NCI-H1092 treated with DMSO at 0.1 percent for 48 hours (cell line): ENCODE results near the gene ADAT3.

Source experiments
- DNase-seq: peaks from one replicate; lab custom pipeline; 2025; lab: John Stamatoyannopoulos, UW

Gene ADAT3

DNA sequence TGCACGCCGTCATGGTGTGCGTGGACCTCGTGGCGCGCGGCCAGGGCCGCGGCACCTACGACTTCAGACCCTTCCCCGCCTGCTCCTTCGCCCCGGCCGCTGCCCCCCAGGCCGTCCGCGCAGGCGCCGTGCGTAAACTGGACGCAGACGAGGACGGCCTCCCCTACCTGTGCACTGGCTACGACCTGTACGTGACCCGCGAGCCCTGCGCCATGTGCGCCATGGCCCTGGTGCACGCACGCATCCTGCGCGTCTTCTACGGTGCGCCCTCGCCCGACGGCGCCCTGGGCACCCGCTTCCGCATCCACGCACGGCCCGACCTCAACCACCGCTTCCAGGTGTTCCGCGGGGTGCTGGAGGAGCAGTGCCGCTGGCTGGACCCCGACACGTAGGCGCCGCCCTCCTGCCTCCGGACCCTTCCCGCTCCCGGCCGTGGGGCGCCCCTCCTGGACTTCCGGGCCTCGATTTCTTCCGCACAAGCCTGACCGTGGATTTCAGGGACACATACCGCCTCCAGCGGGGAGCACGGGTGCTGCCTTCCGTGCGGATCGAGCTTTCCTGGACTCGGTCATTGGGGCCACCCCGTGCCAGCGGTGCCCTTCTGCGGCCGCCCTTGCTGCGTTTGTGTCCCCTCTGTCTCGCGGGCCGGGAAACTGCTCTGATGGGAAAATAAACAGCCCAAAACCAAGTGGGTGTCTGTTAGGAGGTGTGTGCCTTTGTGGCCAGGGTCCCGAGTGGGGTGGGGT lies 7.7 kb downstream of the ADAT3 start:
- DNase-seq = no peak

DNA sequence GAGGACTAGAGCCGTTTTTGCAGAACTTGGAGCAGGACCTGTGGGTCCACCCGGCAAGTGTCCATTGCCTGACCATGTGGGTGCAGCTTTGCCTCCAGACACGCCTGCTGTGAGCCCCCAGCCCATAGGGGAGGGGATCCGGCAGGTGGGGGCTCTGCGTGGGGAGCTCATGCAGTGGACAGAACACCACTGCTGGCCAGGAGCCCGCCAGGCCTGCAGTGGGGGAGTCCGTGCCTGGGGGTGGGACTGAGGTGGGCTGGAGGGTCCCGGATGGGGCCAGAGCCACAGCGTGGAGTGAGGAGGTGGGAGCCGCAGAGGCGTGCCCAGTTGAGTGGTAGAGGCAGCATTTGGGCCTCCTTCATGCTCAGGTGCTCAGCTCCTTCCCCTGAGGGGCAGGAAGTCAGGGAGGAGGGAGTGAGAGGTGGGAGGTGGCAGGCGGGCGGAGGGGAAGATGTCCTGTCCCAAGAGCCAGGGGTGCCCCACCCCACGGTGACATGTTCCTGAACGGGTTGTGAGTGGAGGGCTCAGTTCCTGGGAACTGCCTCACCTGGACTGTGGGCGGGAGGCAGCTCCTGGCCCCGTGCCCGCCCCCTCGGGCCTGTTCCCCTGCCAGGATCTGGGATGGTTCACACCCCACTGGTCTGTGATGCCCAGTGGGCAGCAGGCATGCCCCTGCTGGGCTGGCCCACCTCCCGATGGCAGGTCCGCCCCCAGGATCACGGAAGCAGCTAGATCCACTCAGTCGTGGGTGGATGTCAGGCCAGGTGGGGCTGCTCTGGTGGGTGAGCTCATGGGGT lies 8.8 kb downstream of the ADAT3 start:
- DNase-seq = no peak

DNA sequence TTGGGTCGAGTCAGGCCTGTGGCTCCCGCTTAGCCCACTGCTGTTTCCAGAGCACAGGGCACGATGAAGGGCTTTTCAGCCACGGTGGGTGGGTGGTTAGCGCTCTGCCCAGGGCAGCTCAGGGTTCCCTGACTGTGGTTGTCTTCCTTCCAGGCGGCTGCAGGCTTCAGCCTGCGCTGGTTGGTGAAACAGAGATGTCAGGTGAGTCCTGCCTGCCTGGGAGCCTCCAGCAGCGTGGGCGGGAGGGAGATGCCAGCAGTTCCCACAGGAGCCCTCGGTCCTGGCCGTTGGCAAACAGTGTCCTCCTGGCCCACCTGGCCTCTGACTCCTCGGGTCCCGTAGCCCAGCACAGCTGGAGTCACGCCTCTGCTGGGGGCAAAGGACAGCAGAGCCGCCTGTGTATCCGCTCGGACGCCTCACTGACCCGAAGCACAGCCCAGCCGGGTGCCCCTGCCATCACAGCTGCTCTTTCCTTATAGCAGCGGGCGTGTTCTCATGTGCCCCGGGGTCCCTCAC lies 9.7 kb downstream of the ADAT3 start:
- no peak for DNase-seq

DNA sequence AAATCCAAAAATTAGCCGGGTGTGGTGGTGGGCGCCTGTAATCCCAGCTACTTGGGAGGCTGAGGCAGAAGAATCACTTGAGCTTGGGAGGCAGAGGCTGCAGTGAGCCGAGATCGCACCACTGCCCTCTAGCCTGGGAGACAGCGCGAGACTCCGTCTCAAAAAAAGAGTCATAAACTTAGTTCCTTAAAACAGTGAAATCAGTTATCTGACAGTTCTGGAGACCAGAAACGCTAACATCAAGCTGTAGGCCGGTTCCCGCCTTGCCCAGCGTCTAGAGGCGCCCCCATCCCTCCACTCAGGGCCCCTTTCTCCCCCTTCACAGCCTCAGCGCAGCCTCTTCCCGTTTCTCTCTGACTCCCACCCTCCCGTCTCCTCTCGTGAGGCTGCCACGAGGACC lies 11.9 kb downstream of the ADAT3 start:
- no peak for DNase-seq

DNA sequence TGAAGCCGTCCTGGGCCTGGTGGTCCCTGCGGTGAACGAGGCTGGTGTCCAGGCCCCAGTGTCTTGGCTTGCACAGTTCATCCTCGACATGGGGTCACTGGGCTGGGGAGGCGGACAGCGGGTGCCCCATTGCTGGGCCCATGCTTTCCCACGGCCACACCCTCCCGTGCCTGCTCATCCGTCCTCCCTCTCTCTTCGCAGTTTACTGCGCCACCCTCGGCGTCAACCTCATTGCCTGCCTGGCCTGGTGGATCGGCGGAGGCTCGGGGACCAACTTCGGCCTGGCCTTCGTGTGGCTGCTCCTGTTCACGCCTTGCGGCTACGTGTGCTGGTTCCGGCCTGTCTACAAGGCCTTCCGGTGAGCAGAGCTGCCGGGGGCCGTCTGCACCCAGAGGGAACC lies 12.7 kb downstream of the ADAT3 start:
- DNase-seq = no peak

DNA sequence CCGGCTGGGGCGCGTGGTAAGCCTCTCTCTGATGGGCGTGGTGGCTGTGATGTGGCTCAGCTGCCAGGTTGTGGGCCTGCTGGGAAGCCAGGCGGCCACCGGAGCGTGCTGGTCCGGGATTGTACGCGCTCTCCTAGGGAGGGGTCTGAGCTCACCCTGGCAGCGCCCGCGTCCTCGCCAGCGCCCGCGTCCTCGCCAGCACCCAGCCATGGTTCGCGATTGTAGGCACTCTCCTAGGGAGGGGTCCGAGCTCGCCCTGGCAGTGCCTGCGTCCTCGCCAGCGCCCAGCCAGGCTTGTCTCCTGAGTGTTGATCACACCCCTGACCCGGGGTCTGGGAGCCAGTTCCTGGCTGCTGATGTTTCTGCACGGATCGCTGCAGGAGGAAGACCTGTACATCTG lies 13.8 kb downstream of the ADAT3 start:
- DNase-seq = no peak

DNA sequence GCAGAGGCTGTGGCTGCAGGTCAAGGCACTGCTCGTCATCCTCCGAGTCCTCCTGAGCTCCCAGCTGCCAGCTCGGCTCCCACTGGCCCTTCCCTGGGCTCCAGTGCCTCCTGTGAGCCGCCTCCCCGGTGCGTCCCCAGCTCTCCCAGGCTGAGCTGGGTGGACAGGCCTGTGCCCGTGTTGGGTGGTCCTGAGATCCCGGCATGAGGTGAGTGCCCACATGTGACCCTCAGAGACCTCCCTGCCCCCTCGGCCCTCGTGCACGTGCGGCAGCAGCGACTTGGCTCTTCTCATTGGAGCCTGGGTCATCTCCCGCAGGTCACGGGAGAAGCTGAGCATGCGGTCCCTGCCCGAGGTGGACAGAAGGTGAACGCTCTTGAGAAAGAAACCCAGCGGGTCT lies 15.4 kb downstream of the ADAT3 start:
- DNase-seq = no peak

DNA sequence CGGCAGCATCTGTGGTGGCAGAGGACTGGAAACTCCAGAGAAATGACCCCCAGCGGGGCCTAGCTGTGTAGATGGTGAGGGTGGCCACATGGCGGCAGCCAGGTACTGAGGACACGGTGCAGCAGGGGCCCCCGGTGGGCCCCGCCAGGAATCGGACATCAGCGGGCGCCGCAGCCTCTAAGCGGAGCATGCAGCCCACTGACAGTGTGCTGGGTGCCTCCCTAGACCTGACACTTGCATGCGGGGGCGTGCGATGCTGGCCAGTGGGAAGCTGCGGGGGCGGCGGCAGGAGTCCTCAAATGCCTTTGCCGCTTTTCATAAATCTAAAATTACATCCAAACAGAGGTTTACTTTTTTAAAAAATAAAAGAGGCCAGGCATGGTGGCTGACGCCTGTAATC lies 16.1 kb downstream of the ADAT3 start:
- DNase-seq = no peak

DNA sequence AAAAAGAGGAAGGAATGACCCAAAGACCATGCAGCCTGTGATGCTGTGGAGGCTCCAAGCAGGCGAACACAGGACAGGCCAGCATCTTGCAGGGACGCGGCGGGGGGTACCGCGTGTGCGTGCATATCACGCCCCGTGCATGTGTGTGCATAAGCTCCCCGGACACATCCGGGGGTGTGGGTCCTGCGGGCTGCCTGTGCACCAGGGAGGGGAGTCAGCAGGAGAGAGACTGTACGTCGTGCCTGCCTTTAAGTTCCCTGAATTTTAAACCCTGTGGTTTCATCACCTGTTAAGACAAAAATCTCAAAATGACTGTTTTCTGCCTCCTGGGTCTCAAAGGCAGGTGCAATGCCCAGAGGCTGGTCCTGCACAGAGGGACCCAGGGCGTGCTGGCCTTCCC lies 16.6 kb downstream of the ADAT3 start:
- no peak for DNase-seq

DNA sequence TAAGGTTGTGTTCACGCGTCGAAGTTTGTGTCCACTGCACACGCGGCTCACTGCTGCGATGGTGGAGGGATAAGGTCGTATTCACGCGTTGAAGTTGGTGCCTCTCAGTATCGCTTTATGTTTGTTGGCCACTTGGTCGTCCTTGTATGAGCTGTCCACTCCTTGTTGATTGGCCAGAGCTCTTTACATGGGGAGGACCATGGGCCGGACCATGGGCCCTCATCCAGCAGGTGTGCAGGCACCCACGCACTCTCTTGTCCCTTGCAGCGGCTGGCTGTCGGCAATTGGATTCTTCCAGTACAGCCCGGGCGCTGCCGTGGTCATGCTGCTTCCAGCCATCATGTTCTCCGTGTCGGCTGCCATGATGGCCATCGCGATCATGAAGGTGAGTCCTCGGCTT lies 17.6 kb downstream of the ADAT3 start:
- no peak for DNase-seq

DNA sequence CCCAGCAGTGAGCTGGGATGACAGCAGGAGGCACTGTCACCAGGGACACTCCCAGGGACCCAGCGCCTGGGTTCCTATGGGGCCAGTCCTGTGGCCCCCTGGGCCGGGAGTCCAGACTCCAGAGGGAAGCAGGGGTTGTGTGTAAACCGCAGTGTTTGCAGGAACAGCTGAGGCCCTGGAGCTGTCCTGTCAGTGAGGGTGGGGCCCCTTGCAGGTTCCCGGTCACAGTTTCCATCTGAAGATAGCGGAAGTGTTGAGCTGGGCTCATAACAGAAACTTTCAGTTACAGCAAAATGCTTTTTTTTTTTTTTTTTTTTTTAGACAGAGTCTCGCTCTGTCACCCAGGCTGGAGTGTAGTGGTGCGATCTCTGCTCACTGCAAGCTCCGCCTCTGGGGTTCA lies 18.1 kb downstream of the ADAT3 start:
- DNase-seq = no peak

DNA sequence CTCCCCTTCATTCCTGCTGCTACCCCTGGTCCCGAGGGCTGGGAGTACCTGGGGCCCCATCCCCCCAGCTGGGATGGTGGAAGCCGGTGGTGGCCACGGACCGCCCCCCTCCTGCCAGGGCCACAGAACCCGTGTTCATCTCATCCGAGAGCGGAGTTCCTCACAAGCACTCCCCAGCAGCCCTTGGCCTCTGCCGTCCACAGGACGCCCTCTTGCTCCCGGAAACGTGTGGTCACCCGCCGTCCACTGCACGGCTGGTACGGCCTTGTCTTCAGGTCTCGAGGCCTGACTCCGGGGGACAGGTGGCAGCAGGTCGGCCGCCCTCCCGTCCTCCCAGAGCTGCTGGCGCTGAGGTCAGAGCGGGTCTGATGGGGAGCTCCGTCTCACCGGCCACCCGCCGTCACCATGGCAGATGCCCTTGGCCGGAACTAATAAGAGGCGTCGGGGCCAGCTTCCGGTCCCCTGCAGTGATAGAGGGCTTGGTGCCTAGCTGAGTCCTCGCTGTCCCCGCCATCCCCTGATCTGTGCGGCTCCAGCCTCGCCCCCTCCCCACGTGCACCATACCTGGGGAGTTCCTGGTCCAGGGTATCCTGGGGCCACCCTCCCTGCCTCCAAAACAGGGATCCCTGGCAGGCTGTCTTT lies 19.2 kb downstream of the ADAT3 start:
- no peak for DNase-seq

DNA sequence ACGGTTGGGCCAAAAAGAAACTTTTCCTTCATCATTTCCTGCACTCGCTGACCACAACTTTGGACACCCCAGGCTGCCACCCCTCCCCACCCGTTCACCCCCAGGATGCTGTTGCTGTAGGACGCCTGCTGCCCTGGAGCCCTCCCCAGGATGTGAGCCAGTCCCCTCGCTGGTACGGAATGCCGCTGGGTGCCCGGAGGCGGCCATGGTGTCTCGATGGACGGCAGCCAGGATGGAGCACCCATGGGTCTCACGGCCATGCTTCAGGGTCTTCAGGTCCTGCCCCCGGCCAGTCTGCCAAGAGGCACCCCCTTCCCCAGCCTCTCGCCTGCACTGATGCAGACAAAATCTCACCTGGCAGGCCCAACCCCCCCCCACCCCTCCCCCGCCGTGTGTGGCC lies 20.3 kb downstream of the ADAT3 start:
- DNase-seq = no peak

DNA sequence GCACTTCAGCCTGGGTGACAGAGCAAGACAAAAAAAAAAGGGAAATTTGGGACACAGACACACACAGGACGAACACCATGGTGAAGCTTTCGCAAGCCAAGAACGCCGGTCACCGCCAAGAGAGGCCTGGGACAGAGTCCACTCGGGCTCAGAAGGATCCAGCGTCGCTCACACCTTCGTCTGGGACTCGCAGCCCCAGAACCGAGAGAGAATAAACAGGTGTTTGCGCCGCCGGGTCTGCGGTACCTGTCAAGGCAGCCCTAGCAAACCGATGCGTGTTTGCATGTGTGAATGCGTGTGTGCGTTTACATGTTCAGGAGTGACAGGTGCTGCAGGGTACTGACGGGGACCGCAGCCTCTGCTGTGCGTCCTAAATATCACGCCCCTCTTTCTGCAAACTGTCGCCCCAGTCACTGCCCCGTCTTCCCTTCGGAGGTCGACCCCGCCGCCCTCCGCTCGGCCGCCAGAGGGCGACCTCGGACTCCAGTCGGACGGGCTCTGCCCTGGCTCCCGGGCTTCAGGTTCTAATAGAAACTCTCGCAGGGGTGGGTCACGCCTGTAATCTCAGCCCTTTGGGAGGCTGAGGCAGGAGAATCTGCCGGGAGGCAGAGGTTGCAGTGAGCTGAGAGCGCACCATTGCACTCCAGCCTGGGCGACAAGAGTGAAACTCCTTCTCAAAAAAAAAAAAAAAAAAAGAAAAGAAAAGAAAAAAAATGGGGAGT lies 24.0 kb downstream of the ADAT3 start:
- peak; percentile 65 for DNase-seq

DNA sequence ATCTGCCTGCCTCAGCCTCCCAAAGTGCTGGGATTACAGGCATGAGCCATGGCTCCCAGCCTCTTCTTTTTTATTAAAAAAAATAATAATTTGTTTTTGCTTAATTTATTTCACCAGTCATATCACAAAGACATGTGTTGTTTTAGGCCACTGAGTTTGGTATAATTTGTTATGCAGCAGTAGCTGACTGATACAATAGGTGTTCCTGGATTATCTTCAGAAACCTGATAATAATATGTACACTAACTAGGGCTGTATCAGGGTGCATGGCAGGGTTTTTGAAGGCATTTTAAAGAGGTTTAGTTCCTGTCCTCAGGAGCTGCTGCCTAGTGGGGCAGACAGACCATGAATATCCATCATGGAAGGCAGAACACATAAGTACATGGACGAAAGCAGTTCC lies 26.2 kb downstream of the ADAT3 start:
- no peak for DNase-seq

DNA sequence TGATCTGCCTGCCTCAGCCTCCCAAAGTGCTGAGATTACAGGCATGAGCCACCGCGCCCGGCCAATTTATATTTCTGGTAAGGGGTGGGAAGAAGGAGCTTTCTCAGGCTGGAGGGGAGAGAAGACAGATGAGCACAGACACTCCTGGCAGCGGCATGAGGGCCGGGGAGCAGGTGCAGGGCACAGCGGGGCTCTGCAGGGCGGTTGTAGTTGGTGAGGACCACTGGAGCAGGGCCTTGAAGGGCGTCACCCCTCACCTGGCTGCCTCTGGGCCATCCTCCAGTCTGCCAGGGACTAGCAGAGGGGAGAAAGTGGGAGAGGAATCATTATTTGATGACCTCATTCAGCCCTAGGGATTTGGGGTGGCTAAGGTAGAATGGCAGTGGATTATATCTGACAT lies 27.2 kb downstream of the ADAT3 start:
- DNase-seq = no peak

DNA sequence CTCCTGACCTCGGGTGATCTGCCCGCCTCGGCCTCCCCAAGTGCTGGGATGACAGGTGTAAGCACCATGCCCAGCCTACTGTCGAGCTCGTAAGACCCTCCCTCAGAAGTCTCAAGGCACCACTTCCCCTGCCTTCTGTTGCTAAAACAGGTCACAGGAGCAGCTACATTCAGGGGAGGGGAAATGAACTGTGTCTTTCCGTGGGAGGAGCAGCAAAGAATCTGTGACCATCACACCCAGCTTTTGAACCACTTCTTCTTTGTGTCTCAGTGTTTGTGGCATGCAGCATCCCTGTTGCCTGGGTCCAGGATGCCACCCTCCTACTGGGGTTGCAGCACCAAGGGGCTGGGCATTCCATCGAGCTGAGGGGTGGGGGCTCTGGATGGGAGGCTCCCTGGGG lies 28.0 kb downstream of the ADAT3 start:
- no peak for DNase-seq

DNA sequence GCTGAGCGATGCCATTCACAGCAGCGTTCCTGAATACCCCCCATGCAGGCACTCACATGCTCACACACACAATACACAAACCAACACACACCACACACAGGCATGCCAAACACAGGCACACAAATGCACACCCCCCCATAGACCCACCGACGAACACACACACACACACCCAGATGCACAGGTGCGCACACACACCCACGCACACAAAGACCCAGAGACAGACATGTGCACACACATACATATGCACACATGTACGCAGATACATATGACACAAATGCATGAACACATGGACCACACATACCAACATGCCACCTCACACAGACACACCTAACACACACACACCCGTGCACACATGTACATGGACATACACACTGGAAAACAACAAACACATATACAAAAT lies 28.7 kb downstream of the ADAT3 start:
- no peak for DNase-seq

DNA sequence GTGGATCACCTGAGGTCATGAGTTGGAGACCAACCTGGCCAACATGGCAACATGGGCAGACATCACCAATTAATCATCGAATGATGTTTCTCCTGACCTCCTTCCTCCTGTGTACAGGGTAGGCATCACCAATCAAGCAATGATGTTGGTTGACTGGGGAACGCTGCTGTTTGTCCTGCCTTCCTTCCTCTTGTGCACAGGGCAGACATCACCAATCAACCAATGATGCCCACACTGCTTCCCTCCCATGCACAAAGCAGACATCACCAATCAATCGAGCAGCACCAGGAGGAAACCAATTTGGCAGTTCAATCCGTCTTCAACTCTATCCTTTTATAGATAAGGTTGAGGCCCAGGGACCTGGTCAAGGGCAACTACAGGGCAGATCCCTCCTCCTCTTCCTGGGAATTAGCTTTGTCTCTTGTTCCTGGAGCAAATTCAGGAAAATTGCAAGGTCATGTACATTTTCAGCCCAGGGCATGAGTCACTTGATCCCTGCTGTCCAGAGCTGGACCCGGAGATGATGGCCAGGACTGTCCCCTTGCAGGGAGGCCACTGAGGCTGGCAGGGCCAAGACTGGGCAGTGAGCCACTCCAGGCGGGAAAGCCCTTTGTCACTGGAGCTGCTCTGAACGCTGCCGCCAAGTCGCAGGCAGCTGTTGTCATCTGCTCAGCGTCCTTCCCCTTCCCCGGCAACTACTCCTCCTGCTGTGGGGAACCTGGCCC lies 30.4 kb downstream of the ADAT3 start:
- DNase-seq = peak; percentile 28

DNA sequence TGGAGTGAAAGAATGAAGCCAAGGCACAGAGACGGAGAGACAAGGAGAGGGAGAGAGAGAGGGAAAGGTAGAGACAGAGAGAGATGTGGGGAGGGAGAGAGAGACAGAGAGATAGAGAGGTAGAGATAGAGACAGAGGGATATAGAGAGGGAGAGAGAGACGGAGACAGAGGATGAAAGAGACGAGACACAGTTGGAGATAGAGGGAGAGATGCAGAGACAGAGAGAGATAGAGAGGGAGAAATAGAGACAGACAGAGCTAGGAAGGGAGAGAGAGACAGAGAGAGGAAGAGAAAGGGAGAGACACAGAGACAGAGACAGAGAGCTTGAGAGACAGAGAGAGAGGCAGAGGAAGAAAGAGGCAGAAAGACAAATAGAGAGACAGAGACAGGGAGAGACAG lies 31.2 kb downstream of the ADAT3 start:
- DNase-seq = no peak

DNA sequence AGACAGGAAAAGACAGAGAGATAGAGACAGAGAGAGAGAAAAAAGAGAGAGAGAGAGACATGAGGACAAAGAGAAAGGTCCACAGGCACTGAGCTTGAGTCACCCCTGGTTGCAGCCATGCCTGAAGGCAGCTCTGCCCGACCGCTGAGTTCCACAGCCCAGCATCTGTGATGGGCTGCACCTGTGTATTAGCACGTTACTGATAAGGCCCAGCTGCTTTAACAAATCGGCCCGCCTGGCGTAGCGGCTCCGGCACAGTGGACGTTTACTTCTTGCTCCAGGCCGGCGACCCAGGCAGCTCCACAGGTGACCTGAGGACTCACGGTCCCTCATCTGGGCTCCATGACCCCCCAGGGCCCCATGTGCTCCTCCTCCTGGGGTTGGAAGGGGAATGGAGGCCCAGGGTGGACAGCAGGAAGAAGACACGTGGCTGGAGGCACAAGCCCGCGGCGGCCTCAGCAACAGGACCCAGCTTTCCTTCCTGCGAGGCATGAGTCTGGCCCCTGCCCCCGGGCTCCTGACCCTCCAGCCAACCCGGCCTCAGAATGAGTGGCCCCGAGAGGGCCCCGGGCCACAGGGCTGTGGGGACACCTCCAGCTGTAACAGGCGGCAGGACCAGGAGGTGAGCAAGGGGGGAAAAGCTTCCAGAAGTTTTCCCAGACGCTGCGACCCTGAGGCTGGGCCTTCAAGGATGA lies 31.9 kb downstream of the ADAT3 start:
- no peak for DNase-seq
